Natural killer cell (primary cell): ENCODE data around the gene SPOP. TPM values are rescaled to one million over a fixed set of nuclear protein-coding genes. Genes with fewer than 3 reads are reported as not detected.

Source experiments
- ATAC-seq, 3 donors: fragments of 150-1000 bp in 2 of 3; fragments of 200-7000 bp in 1 of 3; cut with Tn5 transposase; 1 replicate in 1 of 3; 2 replicates in 2 of 3; pipeline ENCODE4 v1.10.0; 2021; ENCODE audit warnings: mild to moderate bottlenecking in 2 of 3, moderate library complexity in 2 of 3
- DNase-seq, 2 donors: peaks; one replicate each; pipeline versions ENCODE4 v3.0.0 to v3.0.0-alpha.2; 2013 to 2021; ENCODE audit warnings: mixed read lengths in 1 of 2
- H3K27ac ChIP-seq: one replicate; pipeline ENCODE4 v1.5.1; 2013; ENCODE audit warnings: mild to moderate bottlenecking, low read length
- H3K27me3 ChIP-seq: one replicate; pipeline ENCODE4 v1.6.1; 2013; ENCODE audit warnings: low read length; ENCODE audit not compliant: control insufficient read depth, insufficient read depth
- H3K36me3 ChIP-seq: one replicate; pipeline ENCODE4 v1.6.1; 2013; ENCODE audit warnings: low read length; ENCODE audit not compliant: control insufficient read depth, insufficient read depth
- H3K4me1 ChIP-seq: one replicate; pipeline ENCODE4 v1.6.1; 2013; ENCODE audit warnings: low read length; ENCODE audit not compliant: control insufficient read depth, insufficient read depth
- H3K4me3 ChIP-seq: one replicate; pipeline ENCODE4 v1.5.1; 2013; ENCODE audit warnings: low read length
- H3K9me3 ChIP-seq: one replicate; pipeline ENCODE4 v1.6.1; 2013; ENCODE audit warnings: low read length; ENCODE audit not compliant: control insufficient read depth, insufficient read depth
- H3K27ac Mint-ChIP-seq, 2 donors: one replicate each; pipeline ENCODE4 v1.8.0; 2022; ENCODE audit warnings: mild to moderate bottlenecking in 2 of 2, mixed read lengths in 2 of 2, moderate library complexity in 1 of 2
- H3K27me3 Mint-ChIP-seq, 2 donors: one replicate each; pipeline ENCODE4 v1.8.0; 2022; ENCODE audit warnings: low read depth in 2 of 2, mixed read lengths in 2 of 2
- H3K36me3 Mint-ChIP-seq: one replicate; pipeline ENCODE4 v1.8.0; 2022; ENCODE audit warnings: mixed read lengths
- H3K4me1 Mint-ChIP-seq, 2 donors: one replicate each; pipeline ENCODE4 v1.8.0; 2022; ENCODE audit warnings: mixed read lengths in 2 of 2
- H3K4me3 Mint-ChIP-seq: one replicate; pipeline ENCODE4 v1.8.0; 2022; ENCODE audit warnings: mild to moderate bottlenecking, moderate library complexity, mixed read lengths
- H3K9me3 Mint-ChIP-seq, 2 donors: one replicate each; pipeline ENCODE4 v1.8.0; 2022; ENCODE audit warnings: mixed read lengths in 2 of 2
- WGBS: methylation state at CpG from one replicate; pipeline ENCODE4 v1.1.7; 2013; ENCODE audit warnings: missing lambda C conversion rate; ENCODE audit not compliant: insufficient coverage; 5-methylcytosine and 5-hydroxymethylcytosine counted together
- intact Hi-C: fragments of 100-400 bp; cut with micrococcal nuclease; formaldehyde crosslinking; loops from one replicate; pipeline ENCODE4 v1.14.2; 2022
- total RNA-seq, 4 donors: library from RNA; stranded (reverse); fragments of 120-200 nt in 1 of 4; gene quantifications; one replicate each; pipeline versions ENCODE4 v1.2.3 to v1.2.4, GENCODE V29; 2013 to 2022
- TF ChIP-seq, protein P1 (sequence below): fragments of 200-600 bp; IDR thresholded peaks from one replicate; pipeline ENCODE4 v1.8.0; 2022; ENCODE audit warnings: antibody characterized with exemption

Gene SPOP
- total RNA-seq, 3 donors from 2014 or later (not counting 1 experiment from before 2014, with no cell fraction given), result 45.4 to 56.5 (median 54.7) TPM

DNA sequence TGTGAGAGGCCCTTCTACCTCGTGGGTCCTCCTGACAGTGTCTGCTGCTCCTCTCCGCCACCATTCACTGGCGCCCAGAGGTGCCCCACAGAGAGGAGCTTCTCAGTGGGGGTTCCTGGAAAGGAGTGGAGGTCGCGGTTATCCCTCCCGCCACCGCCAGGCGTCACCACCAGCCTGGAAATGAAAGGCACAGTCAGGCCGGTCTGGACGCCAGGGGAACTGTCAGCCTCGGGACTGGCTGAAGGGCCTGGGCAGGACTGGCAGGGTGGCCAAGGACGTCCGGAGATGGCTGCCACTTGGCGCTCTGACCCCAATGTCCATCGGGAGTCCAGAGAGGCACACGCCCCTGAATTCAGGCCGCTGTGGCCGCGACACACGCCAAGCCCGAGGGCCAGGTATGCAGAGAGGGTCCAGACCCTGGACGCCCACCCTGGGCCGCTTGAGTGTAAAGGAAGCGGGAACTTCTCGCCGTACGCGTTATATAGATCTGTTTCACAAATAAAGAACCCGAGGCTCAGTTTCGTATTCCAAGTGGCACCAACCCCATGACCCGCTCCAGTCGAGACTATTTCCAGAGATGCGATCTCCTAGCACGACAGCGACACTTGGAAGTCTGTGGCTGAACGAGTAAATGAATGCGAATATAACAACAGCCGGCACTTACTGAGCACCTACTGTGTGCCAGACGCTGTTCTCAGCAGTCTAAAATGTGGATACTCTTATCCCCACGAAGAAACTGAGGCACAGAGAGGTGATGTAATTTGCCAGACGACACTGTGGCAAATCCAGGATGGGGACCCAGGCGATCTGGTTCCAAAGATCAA lies 109.8 kb downstream of the SPOP start:
- Histone ChIP-seq H3K27me3 (no peaks in the 10 kb centered on the region), H3K4me3 (no peak overlapping the region), H3K4me1 (peaks cover 32% of the 10 kb centered on the region), H3K36me3 (no peaks in the 10 kb centered on the region), H3K9me3 (no peaks in the 10 kb centered on the region), H3K27ac (no peak overlapping the region)
- H3K27me3 Mint-ChIP-seq, result peaks cover 10 to 28% of the 10 kb centered on the region in 2 donors
- TF ChIP-seq, protein P1, sequence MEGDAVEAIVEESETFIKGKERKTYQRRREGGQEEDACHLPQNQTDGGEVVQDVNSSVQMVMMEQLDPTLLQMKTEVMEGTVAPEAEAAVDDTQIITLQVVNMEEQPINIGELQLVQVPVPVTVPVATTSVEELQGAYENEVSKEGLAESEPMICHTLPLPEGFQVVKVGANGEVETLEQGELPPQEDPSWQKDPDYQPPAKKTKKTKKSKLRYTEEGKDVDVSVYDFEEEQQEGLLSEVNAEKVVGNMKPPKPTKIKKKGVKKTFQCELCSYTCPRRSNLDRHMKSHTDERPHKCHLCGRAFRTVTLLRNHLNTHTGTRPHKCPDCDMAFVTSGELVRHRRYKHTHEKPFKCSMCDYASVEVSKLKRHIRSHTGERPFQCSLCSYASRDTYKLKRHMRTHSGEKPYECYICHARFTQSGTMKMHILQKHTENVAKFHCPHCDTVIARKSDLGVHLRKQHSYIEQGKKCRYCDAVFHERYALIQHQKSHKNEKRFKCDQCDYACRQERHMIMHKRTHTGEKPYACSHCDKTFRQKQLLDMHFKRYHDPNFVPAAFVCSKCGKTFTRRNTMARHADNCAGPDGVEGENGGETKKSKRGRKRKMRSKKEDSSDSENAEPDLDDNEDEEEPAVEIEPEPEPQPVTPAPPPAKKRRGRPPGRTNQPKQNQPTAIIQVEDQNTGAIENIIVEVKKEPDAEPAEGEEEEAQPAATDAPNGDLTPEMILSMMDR, result peak; percentile 97
- intact Hi-C loops, result loop anchor here (1.0 to 2.0 kb wide), 3 partner anchors 211 to 430 kb away; no protein-coding TSS in a partner anchor
- peak overlapping the region; percentile 59 for H3K4me3 Mint-ChIP-seq
- peak overlapping the region in 1 of 2 donors; percentile 8 for H3K27ac Mint-ChIP-seq
- DNase-seq (peak; percentile 85), ATAC-seq (peak; percentile 66 to 69 (median 68))
- H3K36me3 Mint-ChIP-seq, result no peaks in the 10 kb centered on the region
- WGBS, result 20% methylated on average over 42 of the region's 42 CpGs
- peaks cover 0 to 30% of the 10 kb centered on the region in 2 donors for H3K4me1 Mint-ChIP-seq
- no peaks in the 10 kb centered on the region for H3K9me3 Mint-ChIP-seq

DNA sequence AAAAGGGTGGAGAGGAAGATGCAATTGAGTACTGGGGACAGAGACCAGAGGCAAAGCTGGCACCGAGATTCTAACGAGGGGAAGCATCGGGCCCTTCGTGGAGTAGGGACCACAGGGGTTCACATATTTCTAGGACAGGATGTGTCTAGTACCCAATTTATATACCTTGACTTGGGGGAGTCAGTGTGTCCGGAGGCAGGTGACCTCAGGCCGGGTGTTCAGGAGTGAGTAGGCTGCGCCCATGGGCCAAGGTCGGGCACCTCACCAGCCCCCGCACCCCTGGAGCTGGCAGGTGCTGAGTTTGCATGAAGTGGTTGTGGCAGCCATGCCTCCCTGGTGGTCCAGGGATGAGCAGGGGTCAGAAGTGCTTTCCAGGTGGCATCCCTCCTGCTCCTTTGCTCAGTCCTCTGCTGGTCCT lies 110.8 kb downstream of the SPOP start:
- Mint-ChIP-seq H3K9me3 (no peaks in the 10 kb centered on the region), H3K27ac (no peak overlapping the region), H3K36me3 (no peaks in the 10 kb centered on the region), H3K4me1 (peaks cover 0 to 30% of the 10 kb centered on the region in 2 donors), H3K4me3 (no peak overlapping the region), H3K27me3 (peaks cover 5 to 23% of the 10 kb centered on the region in 2 donors)
- 89% methylated on average over 9 of the region's 9 CpGs for WGBS
- peaks cover 32% of the 10 kb centered on the region for H3K4me1 ChIP-seq
- no peak overlapping the region for H3K27ac ChIP-seq
- TF ChIP-seq, protein P1, result no peak
- H3K36me3 ChIP-seq, result no peaks in the 10 kb centered on the region
- no peaks in the 10 kb centered on the region for H3K27me3 ChIP-seq
- no peak for DNase-seq
- ATAC-seq, result no peak
- intact Hi-C loops, result loop anchor here (1.0 kb wide), 2 partner anchors 284 to 431 kb away; no protein-coding TSS in a partner anchor
- H3K9me3 ChIP-seq, result no peaks in the 10 kb centered on the region
- H3K4me3 ChIP-seq, result no peak overlapping the region

DNA sequence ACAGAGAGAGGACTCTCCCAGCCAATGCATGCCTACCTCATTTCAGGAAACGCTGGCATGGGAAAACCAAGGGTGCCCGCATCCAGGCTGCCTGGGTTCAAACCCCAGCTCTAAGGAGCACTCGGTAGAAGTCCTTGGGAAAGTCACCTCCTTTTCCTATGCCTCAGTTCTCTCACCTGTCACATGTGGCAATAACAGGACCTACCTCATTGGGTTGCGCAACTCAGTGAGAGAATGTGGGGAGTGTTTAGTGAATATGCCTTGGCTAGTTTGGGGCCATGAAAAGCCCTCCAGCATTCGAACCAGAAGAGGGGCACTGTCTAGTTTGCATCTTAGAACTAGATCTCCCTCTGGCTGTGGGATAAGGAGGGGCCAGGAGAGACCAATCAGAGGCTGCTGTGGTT lies 111.2 kb downstream of the SPOP start:
- Histone ChIP-seq H3K4me1 (peaks cover 32% of the 10 kb centered on the region), H3K9me3 (no peaks in the 10 kb centered on the region), H3K27me3 (no peaks in the 10 kb centered on the region), H3K27ac (no peak overlapping the region), H3K4me3 (no peak overlapping the region), H3K36me3 (no peaks in the 10 kb centered on the region)
- Mint-ChIP-seq H3K4me3 (no peak overlapping the region), H3K4me1 (peaks cover 0 to 28% of the 10 kb centered on the region in 2 donors), H3K36me3 (no peaks in the 10 kb centered on the region), H3K9me3 (no peaks in the 10 kb centered on the region), H3K27ac (no peak overlapping the region), H3K27me3 (peaks cover 5 to 20% of the 10 kb centered on the region in 2 donors)
- intact Hi-C loops, result loop anchor here (1.0 kb wide), 2 partner anchors 285 to 432 kb away; no protein-coding TSS in a partner anchor
- TF ChIP-seq, protein P1, result no peak
- no peak for DNase-seq
- ATAC-seq, result no peak
- 87% methylated on average over 5 of the region's 5 CpGs for WGBS
